ENCODE measurements around the gene IFFO2. TPM values are rescaled to one million over a fixed set of nuclear protein-coding genes. Genes with fewer than 3 reads are reported as not detected.

The IFFO2 gene
- total RNA-seq, 1 experiment from 2014 or later, result 13.0 TPM

GRCh38 chr1:18882486-18882885 is 74.0 kb downstream of the IFFO2 start:
- no peak overlapping the region for H3K4me3 Mint-ChIP-seq (ENCODE audit: low read depth, unreplicated experiment)
- no peak for DNase-seq
- intact Hi-C loops (cut with micrococcal nuclease; ENCODE audit: unreplicated experiment), result no loop called here
- H3K4me1 Mint-ChIP-seq (ENCODE audit: low read depth, unreplicated experiment), result no peaks in the 10 kb centered on the region
- no TSS peak for BruUV-seq (replicated peaks)
- H3K36me3 Mint-ChIP-seq (ENCODE audit: insufficient read depth, unreplicated experiment), result no peaks in the 10 kb centered on the region
- H3K27me3 Mint-ChIP-seq (ENCODE audit: unreplicated experiment), result no peaks in the 10 kb centered on the region
- CTCF ChIA-PET, result no interaction called here
- no peaks in the 10 kb centered on the region for H3K9me3 Mint-ChIP-seq (ENCODE audit: low read depth, unreplicated experiment)
- H3K27ac Mint-ChIP-seq (ENCODE audit: unreplicated experiment), result no peak overlapping the region
- TF ChIP-seq CTCF (IDR thresholded peaks at IDR 0.05; ENCODE audit: unreplicated experiment), result no peak

GRCh38 chr1:18881642-18882431 is 74.6 kb downstream of the IFFO2 start:
- H3K4me1 Mint-ChIP-seq (ENCODE audit: low read depth, unreplicated experiment), result no peaks in the 10 kb centered on the region
- H3K4me3 Mint-ChIP-seq (ENCODE audit: low read depth, unreplicated experiment), result no peak overlapping the region
- no TSS peak for BruUV-seq (replicated peaks)
- no peaks in the 10 kb centered on the region for H3K27me3 Mint-ChIP-seq (ENCODE audit: unreplicated experiment)
- CTCF ChIA-PET, result no interaction called here
- intact Hi-C loops (cut with micrococcal nuclease; ENCODE audit: unreplicated experiment), result no loop called here
- no peak for DNase-seq
- no peak overlapping the region for H3K27ac Mint-ChIP-seq (ENCODE audit: unreplicated experiment)
- H3K9me3 Mint-ChIP-seq (ENCODE audit: low read depth, unreplicated experiment), result no peaks in the 10 kb centered on the region
- no peaks in the 10 kb centered on the region for H3K36me3 Mint-ChIP-seq (ENCODE audit: insufficient read depth, unreplicated experiment)
- no peak for TF ChIP-seq CTCF (IDR thresholded peaks at IDR 0.05; ENCODE audit: unreplicated experiment)

- Mint-ChIP-seq H3K27me3 (ENCODE audit: unreplicated experiment) (no peaks in the 10 kb centered on the region), H3K4me1 (ENCODE audit: low read depth, unreplicated experiment) (no peaks in the 10 kb centered on the region), H3K4me3 (ENCODE audit: low read depth, unreplicated experiment) (no peak overlapping the region), H3K27ac (ENCODE audit: unreplicated experiment) (no peak overlapping the region), H3K9me3 (ENCODE audit: low read depth, unreplicated experiment) (no peaks in the 10 kb centered on the region), H3K36me3 (ENCODE audit: insufficient read depth, unreplicated experiment) (no peaks in the 10 kb centered on the region)
- BruUV-seq (replicated peaks), result no TSS peak
- CTCF ChIA-PET, result no interaction called here
- DNase-seq, result no peak
- intact Hi-C loops (cut with micrococcal nuclease; ENCODE audit: unreplicated experiment), result no loop called here
- no peak for TF ChIP-seq CTCF (IDR thresholded peaks at IDR 0.05; ENCODE audit: unreplicated experiment)
These were observed 75.3 kb downstream of the IFFO2 start for GRCh38 chr1:18881164-18881563.

GRCh38 chr1:18880585-18880984 is 75.9 kb downstream of the IFFO2 start:
- Mint-ChIP-seq H3K36me3 (ENCODE audit: insufficient read depth, unreplicated experiment) (no peaks in the 10 kb centered on the region), H3K4me3 (ENCODE audit: low read depth, unreplicated experiment) (no peak overlapping the region), H3K27me3 (ENCODE audit: unreplicated experiment) (no peaks in the 10 kb centered on the region), H3K4me1 (ENCODE audit: low read depth, unreplicated experiment) (no peaks in the 10 kb centered on the region), H3K9me3 (ENCODE audit: low read depth, unreplicated experiment) (no peaks in the 10 kb centered on the region), H3K27ac (ENCODE audit: unreplicated experiment) (no peak overlapping the region)
- no peak for TF ChIP-seq CTCF (IDR thresholded peaks at IDR 0.05; ENCODE audit: unreplicated experiment)
- CTCF ChIA-PET, result no interaction called here
- DNase-seq, result no peak
- no TSS peak for BruUV-seq (replicated peaks)
- intact Hi-C loops (cut with micrococcal nuclease; ENCODE audit: unreplicated experiment), result no loop called here

Data from Calu3 (cell line).